ENCODE results near the gene PRLR.

PRLR gene

DNA sequence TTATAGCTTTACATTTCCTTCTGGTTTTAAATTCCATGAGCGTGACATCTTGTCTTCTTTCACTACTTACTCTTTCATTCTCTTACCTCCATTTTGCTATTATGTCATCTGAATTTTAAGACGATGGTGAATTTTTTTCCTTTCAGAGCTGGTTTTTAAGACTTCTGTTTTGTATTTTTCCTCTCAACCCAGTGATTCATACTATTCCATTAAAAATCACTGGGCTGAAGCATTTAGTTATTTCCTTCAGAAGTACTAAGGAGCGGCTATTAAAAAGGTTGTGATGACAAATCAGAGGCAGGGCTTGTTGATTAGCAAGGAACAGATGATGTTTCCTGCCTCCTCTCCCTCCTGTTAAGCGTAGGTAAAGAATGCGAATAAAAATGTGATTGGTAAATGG is 199.0 kb downstream of the PRLR start:
- TF ChIP-seq, protein P1, sequence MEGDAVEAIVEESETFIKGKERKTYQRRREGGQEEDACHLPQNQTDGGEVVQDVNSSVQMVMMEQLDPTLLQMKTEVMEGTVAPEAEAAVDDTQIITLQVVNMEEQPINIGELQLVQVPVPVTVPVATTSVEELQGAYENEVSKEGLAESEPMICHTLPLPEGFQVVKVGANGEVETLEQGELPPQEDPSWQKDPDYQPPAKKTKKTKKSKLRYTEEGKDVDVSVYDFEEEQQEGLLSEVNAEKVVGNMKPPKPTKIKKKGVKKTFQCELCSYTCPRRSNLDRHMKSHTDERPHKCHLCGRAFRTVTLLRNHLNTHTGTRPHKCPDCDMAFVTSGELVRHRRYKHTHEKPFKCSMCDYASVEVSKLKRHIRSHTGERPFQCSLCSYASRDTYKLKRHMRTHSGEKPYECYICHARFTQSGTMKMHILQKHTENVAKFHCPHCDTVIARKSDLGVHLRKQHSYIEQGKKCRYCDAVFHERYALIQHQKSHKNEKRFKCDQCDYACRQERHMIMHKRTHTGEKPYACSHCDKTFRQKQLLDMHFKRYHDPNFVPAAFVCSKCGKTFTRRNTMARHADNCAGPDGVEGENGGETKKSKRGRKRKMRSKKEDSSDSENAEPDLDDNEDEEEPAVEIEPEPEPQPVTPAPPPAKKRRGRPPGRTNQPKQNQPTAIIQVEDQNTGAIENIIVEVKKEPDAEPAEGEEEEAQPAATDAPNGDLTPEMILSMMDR (IDR thresholded peaks at IDR 0.05), result no peak
- Histone ChIP-seq H3K27ac (no peak overlapping the region), H3K4me3 (no peak overlapping the region)
- no peak for DNase-seq (ENCODE audit: low spot score)

DNA sequence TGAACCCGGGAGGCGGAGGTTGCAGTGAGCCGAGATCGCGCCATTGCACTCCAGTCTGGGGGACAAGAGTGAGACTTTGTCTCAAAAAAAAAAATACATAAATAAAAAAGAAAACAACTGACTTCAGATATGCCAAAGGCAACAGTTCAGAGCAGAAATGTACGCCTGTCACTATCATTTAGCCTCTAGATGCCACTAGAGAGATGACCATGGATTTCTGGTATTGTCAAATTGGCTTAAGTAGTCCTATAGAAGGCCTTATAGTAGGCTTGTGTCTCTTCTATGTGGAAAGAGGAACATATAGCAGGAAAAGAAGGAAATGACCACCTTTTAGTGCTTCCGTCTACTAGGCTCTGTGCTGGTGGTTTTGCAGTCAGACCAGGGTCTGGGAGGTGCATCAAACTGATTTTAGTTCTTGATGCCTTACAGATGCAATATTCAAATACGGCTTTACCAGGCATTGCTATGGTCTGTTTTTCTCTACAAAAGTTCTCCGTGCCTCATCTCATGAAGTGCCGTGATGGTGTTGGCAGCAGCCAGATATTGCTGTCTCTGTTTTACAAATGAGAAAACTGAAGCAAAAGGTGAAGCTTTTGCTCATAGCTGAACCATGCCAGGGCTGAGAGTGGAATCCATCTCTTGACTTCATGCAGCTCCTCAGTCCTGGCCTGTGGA is 199.7 kb downstream of the PRLR start:
- TF ChIP-seq, protein P1 (IDR thresholded peaks at IDR 0.05), result no peak
- Histone ChIP-seq H3K27ac (no peak overlapping the region), H3K4me3 (no peak overlapping the region)
- DNase-seq (ENCODE audit: low spot score), result no peak

DNA sequence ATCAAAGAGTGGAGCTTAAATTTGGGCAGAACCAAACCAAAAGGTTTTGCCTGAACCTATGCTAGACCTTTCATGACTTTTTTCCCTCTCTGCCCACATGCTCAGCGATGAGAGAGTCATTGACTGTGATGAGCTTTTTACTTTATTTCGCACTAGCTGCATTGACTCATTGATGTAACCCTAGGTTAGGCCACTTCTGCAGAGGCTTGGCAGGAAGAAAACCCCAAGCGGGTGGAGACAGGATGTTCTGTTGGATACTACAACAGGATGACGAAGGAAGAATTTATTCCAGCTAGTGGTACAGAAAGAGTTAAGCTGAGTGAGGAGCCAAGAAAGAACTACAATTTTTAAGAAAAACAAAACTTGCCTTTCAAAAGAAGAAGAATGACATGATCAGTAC is 201.0 kb downstream of the PRLR start:
- no peak overlapping the region for H3K4me3 ChIP-seq
- TF ChIP-seq, protein P1 (IDR thresholded peaks at IDR 0.05), result no peak
- no peak overlapping the region for H3K27ac ChIP-seq
- no peak for DNase-seq (ENCODE audit: low spot score)

DNA sequence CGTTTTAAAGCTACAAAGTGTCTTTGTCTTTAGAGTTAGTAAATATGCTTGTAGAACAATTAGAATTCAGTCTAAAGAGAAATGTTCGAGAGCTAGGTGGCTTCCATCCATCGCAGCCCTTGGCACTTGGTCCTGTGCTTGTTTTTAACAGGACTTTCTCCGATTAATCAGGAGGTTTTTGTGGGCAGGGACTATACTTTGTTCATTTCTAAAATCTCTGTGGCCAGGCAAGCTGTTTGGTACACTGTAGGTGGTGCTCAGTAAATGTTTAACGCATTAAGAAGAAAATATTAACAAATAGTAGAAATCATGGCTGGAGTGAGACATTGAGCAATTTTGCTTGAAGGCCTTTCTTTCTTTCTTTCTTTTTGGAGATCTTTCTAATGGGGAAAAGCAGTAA is 203.3 kb downstream of the PRLR start:
- H3K27ac ChIP-seq, result no peak overlapping the region
- TF ChIP-seq, protein P1 (IDR thresholded peaks at IDR 0.05), result no peak
- no peak overlapping the region for H3K4me3 ChIP-seq
- no peak for DNase-seq (ENCODE audit: low spot score)

DNA sequence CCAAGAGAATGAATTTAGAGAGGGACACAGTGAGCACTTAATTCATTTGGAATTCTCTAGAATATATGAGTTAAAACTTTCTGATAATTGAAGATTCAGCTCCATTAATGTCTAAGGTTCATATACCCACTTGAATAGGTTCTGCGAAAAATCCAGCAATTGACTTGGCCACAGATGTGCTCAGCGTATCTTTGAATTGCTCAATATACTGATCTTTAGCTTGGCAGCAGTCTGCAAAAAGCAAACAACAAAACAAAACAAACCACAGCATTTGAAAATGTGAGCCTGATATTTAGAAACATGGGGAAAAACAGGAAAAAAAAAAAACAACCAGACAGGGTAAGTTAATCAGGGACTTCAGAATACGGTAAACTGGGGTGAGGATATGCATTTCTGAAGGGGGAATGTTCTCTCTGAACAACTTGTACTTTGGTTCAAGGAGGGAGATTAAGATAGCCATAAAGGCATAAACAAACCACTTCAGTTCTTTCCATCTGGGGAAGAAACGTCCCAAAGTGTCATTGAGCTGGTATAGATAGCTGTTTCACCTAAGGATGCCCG is 203.9 kb downstream of the PRLR start:
- Histone ChIP-seq H3K4me3 (no peak overlapping the region), H3K27ac (no peak overlapping the region)
- TF ChIP-seq, protein P1 (IDR thresholded peaks at IDR 0.05), result no peak
- no peak for DNase-seq (ENCODE audit: low spot score)

DNA sequence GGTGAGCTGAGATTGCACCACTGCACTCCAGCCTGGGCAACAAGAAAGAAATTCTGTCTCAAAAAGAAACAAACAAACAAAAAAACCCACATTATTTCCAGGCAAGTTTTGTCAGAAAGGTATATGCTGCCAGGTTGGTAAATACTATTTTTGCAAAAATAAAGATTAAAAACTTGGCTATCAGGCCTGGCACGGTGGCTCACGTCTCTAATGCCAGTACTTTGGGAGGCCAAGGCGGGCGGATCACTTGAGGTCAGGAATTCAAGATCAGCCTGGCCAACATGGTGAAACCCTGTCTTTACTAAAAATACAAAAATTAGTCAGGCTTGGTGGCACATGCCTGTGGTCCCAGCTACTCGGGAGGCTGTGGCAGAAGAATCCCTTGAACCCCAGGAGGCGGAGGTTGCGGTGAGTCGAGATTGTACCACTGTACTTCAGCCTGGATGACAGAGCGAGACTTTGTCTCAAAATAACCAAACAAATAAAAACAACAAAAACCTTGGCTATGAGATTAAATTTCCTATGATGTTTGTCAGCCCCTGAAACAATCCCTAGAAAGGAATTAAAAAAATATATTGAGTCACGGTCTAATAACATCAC is 205.3 kb downstream of the PRLR start:
- no peak for DNase-seq (ENCODE audit: low spot score)

More for the DNA sequence above, 205.3 kb downstream of the PRLR start:
- TF ChIP-seq, protein P1 (IDR thresholded peaks at IDR 0.05), result no peak
- H3K27ac ChIP-seq, result no peak overlapping the region
- H3K4me3 ChIP-seq, result no peak overlapping the region

All from coronary artery (tissue), 2 donors.